GM11168 (cell line): Measurements from ENCODE around the gene STX7.
"Not testable (repeated sequence)": the region's sequence is repeated elsewhere in the genome, so short reads cannot be mapped to it uniquely, and the experiment has no call there.

Experiments used
- in situ Hi-C: fragments of 300-500 bp; cut with MboI; formaldehyde crosslinking; loops from one replicate; pipeline ENCODE4 v1.12.0; 2022; ENCODE audit warnings: low sequenced_read_pairs; ENCODE audit not compliant: unreplicated experiment

STX7 gene, protein sequence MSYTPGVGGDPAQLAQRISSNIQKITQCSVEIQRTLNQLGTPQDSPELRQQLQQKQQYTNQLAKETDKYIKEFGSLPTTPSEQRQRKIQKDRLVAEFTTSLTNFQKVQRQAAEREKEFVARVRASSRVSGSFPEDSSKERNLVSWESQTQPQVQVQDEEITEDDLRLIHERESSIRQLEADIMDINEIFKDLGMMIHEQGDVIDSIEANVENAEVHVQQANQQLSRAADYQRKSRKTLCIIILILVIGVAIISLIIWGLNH

DNA sequence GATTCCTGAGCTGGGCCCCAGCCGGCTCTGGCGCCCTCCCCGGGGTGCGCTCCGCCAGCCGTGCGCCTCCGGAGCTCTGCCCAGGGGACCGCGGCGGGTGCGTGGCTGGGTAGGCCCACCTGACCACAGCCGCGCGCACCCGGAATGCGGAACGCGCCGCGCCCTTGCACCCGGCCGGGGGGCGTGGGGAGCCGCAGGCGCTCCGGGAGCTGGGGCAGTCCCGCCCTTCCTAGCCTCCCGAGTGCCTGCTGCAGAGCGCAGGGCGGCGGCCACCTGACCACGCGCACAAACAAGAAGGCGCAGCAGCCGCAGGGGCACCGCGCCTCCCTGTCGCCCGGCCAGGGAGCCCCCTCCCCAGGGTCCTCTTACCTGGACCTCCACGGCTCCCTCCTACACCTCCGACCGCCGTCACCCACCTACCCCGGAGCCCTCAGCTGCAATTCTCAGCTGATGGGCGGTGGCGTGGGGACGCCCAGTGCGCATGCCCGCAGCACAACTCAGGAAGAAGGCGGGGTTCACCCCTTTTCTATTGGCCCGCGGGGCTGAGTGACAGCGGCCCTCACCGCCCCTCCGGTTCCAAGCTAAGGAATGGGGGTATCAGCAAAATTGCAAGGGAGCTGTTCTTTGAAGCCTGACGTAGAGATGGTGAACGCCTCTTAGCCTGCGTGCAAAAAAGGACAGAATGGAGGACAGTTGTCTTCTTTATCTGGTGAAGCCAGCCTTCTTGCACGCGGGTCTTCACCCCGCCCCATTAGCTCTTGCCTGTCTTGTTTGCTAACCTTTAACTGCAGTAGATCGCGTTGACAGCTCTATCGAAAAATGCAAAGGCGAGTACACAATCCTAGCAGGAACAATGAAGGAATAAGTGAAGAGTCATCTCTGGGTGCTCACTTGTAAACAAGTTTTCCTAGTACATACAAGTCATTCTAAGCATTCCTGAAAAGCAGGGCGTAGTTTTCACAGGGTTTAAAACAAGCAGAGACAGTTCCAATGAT is at the start of gene STX7:
STX7 (minus strand) TSS at position 479 of the 995 bp plus-strand sequence. CDS start 9,586 bp downstream, outside the sequence.
- in situ Hi-C loops = loop anchor here (10.0 kb wide), 1 partner anchor 252 kb away; no protein-coding TSS in a partner anchor

DNA sequence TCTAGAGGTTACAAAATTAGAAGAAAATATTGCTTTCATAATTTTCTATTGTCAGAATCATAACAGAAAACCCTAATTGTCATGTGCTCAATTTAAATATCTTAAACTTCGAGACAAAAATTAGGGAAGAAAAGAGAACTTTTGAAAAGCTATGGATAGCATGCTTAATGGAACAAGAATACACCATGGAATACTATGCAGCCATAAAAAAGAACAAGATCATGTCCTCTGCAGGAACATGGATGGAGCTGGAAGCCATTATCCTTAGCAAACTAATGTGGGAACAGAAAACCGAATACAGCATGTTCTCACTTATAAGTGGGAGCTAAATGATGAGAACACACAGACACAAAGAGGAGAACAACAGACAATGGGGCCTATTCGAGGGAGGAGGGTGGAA is 47.2 kb upstream of the STX7 start:
- in situ Hi-C loops = not testable (repeated sequence)

DNA sequence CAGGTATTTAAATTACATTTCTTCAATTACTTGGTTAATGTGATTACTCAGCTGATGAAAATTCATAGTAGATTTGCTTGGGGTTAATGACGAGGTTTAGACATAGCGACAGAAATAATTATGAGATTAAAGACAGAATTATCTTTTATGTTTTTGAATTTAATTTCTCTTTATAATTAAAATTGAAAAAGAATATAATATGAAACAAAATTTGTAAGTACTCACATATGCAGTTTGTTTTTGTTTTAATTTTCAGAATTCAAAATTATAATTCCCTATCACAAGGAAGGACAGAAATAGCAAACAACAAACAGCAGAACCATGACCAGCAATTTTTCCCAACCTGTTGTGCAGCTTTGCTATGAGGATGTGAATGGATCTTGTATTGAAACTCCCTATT is 39.5 kb upstream of the STX7 start, which contains the start of gene TAAR8:
TAAR8 (plus strand) TSS at position 301 of the 400 bp plus-strand sequence; CDS start at position 322, 21 bp downstream.
- in situ Hi-C loops = no loop called here

DNA sequence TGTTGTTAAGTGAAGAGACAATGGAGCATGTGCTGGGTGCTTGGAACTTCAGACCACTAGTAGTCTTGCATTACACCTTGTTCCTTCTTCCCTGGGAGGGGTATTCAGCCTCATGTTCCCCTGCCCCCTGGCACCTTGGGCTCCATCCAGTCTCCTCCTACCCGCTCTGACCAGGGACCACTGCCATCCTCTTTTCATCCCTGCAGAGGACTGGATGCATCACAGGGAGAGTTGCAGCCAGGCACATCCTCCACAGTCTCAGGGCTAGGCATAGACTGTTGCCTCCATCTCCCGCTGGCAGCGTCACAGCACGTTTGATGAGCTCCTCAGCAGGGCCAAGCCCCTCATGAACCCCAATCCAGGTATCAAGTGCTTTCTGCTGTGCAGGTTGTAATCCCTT is 38.3 kb upstream of the STX7 start:
- in situ Hi-C loops = no loop called here

DNA sequence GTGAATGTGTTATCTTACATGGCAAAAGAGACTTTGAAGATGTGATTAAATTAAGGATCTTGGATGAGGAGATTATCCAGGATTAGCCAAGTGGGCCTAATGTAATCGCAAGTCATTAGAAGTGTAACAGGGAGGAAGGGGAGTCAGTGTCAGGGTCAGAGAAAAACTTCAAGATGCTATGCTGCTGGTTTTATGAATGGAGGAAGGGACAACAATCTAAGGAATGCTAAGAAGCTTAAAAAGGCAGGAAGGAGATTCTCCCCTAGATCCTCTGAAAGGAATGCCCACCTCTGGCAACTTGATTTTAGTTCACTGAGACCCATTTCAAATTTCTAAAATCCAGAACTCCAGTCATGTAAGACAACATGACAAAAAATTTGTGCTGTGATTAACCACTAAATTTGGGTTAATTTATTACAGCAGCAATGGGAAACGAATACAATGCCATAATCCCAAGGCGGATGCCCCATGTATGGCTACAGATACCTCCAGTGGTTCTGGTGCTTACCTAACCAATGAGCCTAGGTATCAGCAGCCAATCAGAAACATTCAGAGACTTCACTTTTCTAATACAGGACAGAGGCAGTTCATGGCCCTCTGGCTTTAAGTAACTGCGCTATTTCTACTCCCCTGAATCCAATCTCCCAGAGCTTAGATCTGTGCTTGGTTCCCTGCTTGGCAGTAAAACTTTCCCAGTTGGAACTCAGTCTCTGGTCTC is 36.0 kb upstream of the STX7 start:
- in situ Hi-C loops = no loop called here

DNA sequence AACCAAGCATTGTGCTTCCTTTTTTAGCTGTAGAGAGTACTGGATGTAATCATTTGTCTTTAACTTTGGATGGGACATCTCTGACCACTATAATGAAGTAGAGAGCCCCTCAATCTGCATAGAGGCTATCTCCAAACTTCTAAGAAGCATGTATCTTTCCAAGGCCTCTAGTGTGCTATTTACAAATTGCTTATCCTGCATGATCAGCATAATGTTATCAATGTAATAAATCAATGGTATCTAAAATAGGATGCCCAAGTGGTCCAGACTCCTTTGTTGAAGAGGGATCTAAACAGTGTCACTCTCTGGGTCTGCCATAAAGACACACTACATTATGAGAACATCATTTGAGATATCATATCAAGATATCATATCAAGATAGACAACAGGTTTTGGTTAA is 31.9 kb upstream of the STX7 start:
- in situ Hi-C loops = no loop called here

DNA sequence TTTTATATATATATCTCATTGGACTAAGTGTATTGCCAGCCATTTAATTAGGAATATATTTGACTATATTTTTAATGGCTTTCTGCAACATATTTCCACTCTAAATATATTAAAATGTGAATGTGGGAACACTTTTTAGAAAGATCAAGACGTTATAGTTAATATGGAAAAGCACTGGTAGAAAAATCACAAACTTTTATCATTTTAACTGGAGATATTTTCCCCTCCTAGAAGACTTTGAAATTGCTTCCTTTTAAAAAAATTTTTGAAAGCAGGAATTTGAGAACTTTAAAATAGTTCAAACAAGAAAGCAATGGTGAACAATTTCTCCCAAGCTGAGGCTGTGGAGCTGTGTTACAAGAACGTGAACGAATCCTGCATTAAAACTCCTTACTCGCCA is 25.1 kb upstream of the STX7 start, which contains the start of gene TAAR9:
TAAR9 (plus strand) TSS at position 301 of the 400 bp plus-strand sequence; CDS start at position 314, 13 bp downstream.
- in situ Hi-C loops = loop anchor here (10.0 kb wide), 1 partner anchor 237 kb away; no protein-coding TSS in a partner anchor

DNA sequence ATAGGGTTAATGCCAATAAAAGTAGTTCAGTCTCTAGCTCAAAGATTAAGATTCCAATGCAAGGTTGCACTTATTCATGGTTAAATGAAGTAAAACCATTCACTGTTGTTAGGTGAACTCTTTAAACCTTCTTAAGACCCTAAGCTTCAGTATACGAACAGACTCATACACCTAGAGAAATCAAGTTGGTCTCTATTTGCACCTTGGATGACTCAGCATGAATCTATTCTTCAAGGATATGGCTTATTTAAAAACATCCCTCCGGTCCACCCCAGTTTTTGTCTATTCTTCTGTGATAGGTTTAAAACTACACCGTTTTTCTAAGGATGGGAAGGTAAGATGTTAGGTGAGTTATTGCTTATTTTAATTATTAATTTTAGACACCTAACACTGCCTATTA is 24.2 kb upstream of the STX7 start:
- in situ Hi-C loops = loop anchor here (10.0 kb wide), 1 partner anchor 238 kb away; no protein-coding TSS in a partner anchor

DNA sequence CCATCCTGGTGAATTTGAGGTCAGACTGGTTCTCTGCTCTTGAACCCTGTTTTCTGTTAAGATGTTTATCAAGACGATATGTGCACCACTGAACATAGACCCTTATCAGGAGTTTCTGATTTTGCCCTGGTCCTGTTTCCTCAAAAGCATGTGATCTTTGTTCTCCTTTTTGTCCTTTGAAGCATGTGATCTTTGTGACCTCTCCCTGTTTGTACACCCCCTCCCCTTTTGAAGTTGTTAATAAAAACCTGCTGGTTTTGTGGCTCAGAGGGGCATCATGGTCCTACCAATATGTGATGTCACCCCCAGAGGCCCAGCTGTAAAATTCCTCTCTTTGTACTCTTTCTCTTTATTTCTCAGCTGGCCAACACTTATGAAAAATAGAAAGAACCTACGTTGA is 21.6 kb upstream of the STX7 start:
- in situ Hi-C loops = loop anchor here (10.0 kb wide), 1 partner anchor 240 kb away; no protein-coding TSS in a partner anchor

DNA sequence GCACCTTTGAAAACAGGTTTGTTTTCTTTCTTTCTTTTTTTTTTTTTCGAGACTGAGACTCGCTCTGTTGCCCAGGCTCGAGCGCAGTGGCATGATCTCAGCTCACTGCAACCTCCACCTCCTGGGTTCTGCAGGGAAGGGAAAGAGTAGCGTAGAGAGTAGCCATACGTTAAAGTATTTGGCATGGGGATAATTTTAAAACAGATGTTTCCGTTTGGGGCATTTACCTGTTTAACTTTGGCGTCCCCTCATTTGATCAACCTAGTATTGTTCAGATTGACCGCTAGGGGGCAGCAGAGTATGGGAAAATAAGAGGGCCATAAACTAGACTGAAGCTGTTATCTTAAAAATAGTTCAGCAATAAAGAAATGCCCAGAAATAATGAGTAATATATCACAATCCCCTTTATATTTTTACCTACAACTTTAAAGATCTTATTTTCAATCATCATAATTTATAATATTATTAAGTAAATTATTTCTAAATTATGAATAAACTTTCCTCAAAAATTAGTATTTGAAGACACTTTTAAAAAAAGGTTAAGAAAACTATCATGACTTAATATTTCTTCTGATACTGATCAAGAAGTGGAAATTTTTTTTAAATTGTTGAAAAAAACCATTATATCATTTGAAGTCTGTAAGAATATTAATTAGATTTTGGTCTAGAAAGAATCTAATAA is 17.5 kb upstream of the STX7 start:
- in situ Hi-C loops = loop anchor here (10.0 kb wide), 1 partner anchor 244 kb away; no protein-coding TSS in a partner anchor

DNA sequence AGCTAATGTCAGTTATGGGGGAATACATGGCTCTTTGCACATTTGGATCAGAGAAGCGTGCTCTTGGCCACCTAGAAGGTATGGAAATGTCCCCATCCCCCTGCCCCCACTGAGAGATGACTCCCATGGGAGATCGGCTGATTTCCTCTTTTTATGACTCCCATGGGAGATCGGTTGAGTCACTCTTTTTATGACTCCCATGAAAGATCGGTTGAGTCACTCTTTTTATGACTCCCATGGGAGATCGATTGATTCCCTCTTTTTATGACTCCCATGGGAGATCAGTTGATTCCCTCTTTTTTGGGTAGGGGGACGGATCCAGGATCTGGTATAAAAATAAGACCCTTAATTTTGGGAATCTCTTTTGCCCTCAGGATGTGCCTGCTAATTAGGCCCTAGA is 14.9 kb upstream of the STX7 start:
- in situ Hi-C loops = no loop called here

DNA sequence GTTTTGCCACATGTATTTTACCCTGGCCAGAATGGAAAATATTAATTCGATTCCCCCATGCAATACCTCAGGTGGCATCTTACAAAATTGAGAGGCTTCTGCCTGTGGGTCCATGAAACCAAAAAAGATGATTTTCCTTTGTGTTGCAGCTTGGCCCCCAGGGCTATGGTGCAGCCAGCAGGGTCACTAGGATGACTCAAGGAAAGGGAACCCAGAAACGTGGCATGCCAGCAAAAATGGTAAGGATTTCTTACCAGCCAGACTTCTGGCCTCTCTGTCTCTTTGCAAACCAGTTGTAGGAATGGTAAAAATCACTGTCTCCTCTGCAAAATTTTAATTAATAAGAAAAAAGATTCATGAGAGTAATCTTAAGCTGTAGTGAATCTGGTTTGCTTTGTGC is 13.5 kb upstream of the STX7 start:
- in situ Hi-C loops = no loop called here

DNA sequence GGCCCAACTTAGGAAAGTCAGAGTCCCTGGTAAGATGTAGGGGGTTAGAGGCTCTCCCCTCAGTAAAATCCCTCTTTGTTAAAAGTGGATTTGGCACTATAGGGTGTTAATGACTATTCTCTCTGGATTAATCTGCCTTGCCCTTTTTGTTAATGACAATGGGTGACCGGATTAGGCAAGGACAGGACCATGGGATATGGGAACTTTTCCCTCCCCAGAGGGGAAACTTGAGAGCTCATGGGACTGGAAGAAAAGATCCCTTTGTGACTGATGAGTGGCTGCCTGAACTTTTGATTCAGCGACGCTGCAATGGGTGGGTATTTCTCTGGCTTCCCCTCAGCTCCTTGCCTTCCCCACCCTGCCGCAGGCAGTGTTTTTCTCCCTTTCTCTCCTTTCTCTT is 12.9 kb upstream of the STX7 start:
- in situ Hi-C loops = no loop called here

DNA sequence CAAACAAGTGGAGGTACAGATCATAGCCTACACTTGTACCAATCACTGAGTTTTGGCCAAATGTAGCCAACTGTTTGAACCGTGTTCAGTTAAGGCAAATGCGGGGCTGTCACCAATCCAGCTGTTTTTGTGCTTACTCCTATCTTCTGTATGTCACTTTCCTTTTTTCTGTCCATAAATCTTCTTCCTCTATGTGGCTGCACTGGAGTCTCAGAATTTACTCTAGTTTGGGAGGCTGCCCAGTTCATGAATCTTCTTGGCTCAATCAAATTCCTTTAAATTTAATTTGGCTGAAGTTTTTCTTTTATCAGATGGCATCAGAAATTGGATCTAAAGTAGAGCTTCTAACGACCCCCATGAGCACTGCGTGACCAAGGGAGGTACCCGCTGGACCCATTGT is 11.7 kb upstream of the STX7 start:
- in situ Hi-C loops = no loop called here

DNA sequence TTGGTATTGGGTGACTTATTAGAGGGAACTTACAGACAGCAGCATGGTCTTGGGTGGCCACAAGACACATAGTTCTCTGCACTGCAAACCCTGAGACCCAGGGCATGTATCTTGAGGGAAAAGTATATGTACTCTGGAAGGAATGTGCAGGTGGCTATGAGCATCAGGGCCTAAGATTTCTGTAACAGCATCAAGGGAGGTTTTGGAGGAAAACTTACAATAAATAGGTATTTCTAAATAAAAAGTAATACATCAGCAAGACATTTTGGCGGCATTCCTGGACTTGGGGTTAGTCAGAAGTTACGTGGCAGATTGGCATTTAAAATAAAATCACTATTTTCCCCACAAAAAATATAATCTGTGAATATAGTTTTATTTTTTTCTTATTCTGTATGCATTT is 8.0 kb upstream of the STX7 start:
- in situ Hi-C loops = no loop called here

DNA sequence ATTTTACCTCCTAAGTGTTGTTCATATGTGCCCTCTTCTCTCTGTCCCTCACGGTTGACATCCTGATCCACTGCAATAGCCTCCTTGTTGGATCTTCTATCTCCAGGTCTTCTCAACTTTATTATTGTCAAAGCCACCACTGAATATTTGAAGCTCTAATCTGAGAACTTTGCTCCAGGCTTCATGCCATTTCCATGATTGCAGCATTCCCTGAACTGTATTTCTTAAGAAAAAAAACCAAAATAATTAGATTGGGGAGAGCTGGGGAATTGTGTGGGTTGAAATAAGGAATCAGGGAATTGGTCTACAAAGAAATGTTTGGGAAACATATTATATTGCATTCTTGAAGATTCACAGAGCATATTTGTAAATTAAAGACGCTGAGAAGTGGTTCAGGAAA is 2.5 kb upstream of the STX7 start:
- in situ Hi-C loops = loop anchor here (10.0 kb wide), 1 partner anchor 249 kb away; no protein-coding TSS in a partner anchor

DNA sequence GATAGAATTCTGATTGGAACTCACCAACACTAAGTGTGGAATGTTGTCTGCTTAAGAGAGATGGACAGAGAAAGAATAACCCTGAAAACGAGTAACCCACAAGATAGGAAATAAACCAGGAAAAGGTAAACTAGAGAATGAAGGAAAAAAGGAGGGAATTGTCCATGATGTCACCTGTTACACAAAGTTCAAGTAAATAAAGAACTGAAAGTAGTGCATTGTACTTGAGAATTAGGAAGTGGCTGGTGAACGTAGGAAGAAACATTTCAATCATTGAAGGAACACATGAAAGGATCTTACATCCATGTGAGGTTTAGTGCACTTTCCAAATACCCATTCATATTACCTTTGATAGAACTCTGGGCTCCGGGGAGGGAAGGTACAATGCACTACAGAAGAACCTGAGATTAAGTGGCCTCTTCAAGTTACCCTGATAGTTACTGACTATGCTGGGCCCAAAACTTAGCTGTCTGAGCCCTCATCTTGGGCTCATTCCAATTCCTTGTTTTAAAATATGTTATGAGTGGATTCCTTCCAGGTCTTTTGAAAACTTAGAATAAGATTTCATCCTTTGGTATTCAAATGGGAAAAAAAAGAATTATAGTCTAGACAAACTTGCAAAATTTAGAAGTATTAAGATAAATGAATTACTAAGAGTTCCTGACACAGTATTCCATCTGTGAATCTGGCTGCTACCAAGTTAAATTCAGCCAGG is 1.1 kb upstream of the STX7 start:
- in situ Hi-C loops = loop anchor here (10.0 kb wide), 1 partner anchor 251 kb away; no protein-coding TSS in a partner anchor

DNA sequence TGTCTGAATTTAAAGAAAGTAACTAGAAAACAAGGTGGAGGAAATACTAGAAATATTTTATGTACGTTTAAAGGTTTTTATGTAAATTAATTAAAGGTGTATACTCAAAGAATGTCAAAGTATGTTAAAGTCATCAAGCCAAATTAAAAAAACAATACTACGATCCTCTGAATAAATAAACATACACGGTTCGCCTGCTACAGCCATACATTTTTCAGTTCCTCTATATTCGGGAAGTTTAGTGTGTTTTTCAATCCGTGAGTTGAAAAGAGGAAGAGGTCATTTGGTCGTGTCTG is 626 bp downstream of the STX7 start:
- in situ Hi-C loops = loop anchor here (10.0 kb wide), 1 partner anchor 253 kb away; no protein-coding TSS in a partner anchor

DNA sequence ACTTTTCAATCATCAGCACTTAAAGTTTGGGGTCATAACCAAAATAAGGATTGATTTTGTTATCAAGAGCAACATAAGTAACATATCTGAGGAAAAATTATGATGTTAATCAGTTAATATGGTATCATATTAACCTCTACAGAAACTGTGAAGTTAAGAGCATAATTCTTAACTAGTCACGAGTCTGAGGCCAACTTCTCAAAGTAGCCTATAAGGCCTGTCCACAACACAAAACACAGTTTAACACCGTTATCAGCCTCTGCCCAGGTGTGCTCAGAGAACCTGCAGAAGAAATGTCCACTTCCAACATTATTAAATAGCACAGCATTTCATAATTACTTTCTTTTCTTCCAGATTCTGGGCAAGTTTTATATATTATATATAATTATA is 1.1 kb downstream of the STX7 start:
- in situ Hi-C loops = loop anchor here (10.0 kb wide), 1 partner anchor 253 kb away; no protein-coding TSS in a partner anchor
